PC-9 (cell line): ENCODE measurements around the gene PIGP.

Source experiments
- CTCF ChIP-seq: fragments of 200-600 bp; sonication (generic); conservative IDR thresholded peaks from 2 replicates; pipeline ENCODE4 v1.6.1; 2017; ENCODE audit warnings: mixed run types, antibody characterized with exemption, mild to moderate bottlenecking, moderate library complexity
- EZH2 ChIP-seq: fragments of 200-600 bp; sonication (generic); IDR thresholded peaks from 2 replicates; pipeline ENCODE4 v1.8.0; 2017; ENCODE audit warnings: antibody characterized with exemption, low read depth

GRCh38 chr21:37082856-37083528 is 10.1 kb upstream of the PIGP start:
- TF ChIP-seq CTCF: no peak
- no peak for TF ChIP-seq EZH2
